Psoas muscle (tissue), 8 donors: ENCODE measurements around the gene UXS1. TPM values are rescaled to one million over a fixed set of nuclear protein-coding genes. Genes with fewer than 3 reads are reported as not detected.

Experiments used
- ATAC-seq, 4 donors: fragments of 200-7000 bp; cut with Tn5 transposase; one replicate each; pipeline ENCODE4 v1.9.1; 2020; ENCODE audit warnings: moderate library complexity in 3 of 4, mild to moderate bottlenecking in 2 of 4
- DNase-seq, 2 donors: peaks; one replicate each; pipeline ENCODE4 v3.0.0-alpha.2; 2020
- H3K27ac ChIP-seq: fragments of 200-600 bp; one replicate; pipeline ENCODE4 v1.8.0; 2022
- H3K27me3 ChIP-seq, 3 donors: fragments of 200-600 bp in 1 of 3; one replicate each; pipeline versions ENCODE4 v1.6.1 to v1.8.0; 2013 to 2022; ENCODE audit warnings: low read length in 2 of 3, mild to moderate bottlenecking in 2 of 3, moderate library complexity in 1 of 3; ENCODE audit not compliant: insufficient read depth in 3 of 3
- H3K36me3 ChIP-seq, 2 donors: fragments of 200-600 bp in 1 of 2; one replicate each; pipeline versions ENCODE4 v1.6.1 to v1.8.0; 2013 to 2022; ENCODE audit warnings: low read depth in 1 of 2, mild to moderate bottlenecking in 1 of 2, moderate library complexity in 1 of 2; ENCODE audit not compliant: insufficient read depth in 1 of 2
- H3K4me1 ChIP-seq: fragments of 200-600 bp; one replicate; pipeline ENCODE4 v1.8.0; 2022
- H3K4me3 ChIP-seq: fragments of 200-600 bp; one replicate; pipeline ENCODE4 v1.8.0; 2022; ENCODE audit warnings: mild to moderate bottlenecking
- H3K9me3 ChIP-seq: fragments of 200-600 bp; one replicate; pipeline ENCODE4 v1.8.0; 2022
- WGBS, 3 donors: extraction: QIAGEN DNeasy Blood & Tissue Kit; methylation state at CpG; one replicate each; pipeline versions ENCODE4 v1.1.6 to v1.1.7; 2013; 5-methylcytosine and 5-hydroxymethylcytosine counted together
- intact Hi-C, 2 donors: fragments of 100-400 bp; cut with DNase I; formaldehyde crosslinking; loops; one replicate each; pipeline versions ENCODE4 v1.11.0 to v1.14.2; 2022
- polyA plus RNA-seq, 3 donors: library from polyadenylated mRNA; stranded (reverse); fragments of 200-250 nt; gene quantifications; one replicate each; pipeline ENCODE4 v1.2.3, GENCODE V29; 2013
- total RNA-seq, 4 donors: library from RNA; stranded (reverse); fragmentation: NEBNext Ultra II Directional in 2 of 4; extraction: Animal tissue kit (Norgen Biotek cat#: 25700) in 2 of 4; gene quantifications; one replicate each; pipeline versions ENCODE4 v1.2.1 to v1.2.4, GENCODE V29; 2021 to 2023
- TF ChIP-seq, protein P1 (sequence below): fragments of 200-600 bp; IDR thresholded peaks from one replicate; pipeline ENCODE4 v1.8.0; 2022; ENCODE audit warnings: antibody characterized with exemption
- donor health status: healthy with polysubstance abuse.
- donor health status: DM: no; HTN: no; CAD: no; lungs with moderate emphysema.
- donor health status: Bipolar disorder and iron deficiency.
- donor health status: healthy.
- donor health status: DM: yes; HTN: yes; CAD: no.
- donor health status: DM: no; HTN: no; CAD: no.
- donor health status: DM: no; HTN: no; CAD: no.
- donor health status: DM: yes; HTN: yes; CAD: no.

Gene UXS1
- total and polyA plus RNA-seq, 7 donors, result 12.2 to 36.0 (median 22.5) TPM

DNA sequence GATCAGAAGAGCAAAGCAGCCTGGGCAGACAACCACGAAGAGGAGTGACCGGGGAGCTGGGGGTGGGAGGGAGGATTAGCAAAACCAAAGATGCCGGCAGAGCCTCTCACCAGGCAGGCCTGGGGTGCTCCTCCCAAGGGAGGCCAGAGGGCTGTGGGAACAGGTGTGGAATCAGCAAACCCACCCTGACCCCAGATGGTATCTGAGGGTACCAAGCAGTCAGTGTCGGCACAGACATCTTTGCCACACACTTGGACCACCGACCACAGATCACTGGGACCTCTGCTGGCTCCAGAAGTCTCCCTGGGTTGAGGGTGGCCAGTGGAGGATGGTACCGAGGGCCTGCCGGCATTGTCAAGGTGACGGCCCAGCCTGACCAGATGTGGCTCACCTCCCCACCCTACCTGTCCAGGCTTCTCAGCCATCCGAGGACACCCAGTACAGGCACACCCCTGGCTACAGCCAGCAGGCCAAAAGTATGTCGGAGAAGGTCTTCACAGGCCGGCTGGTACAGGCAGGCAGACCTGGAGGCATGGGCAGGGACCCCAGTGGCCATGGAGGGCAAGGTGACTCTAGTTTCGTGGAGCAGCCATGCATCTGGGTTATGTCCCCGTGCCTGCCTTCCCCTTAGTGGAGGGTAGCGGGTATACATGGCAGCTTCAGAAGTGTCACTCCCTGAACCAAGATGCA is 82.1 kb downstream of the UXS1 start:
- DNase-seq (no peak), ATAC-seq (no peak)
- H3K27ac ChIP-seq, result no peak overlapping the region
- no peaks in the 10 kb centered on the region for H3K9me3 ChIP-seq
- intact Hi-C loops, result no loop called here
- 93 to 96% (median 95%) methylated on average over 14 of the region's 14 CpGs for WGBS, 3 donors
- H3K4me1 ChIP-seq, result peaks cover 36% of the 10 kb centered on the region
- TF ChIP-seq, protein P1, sequence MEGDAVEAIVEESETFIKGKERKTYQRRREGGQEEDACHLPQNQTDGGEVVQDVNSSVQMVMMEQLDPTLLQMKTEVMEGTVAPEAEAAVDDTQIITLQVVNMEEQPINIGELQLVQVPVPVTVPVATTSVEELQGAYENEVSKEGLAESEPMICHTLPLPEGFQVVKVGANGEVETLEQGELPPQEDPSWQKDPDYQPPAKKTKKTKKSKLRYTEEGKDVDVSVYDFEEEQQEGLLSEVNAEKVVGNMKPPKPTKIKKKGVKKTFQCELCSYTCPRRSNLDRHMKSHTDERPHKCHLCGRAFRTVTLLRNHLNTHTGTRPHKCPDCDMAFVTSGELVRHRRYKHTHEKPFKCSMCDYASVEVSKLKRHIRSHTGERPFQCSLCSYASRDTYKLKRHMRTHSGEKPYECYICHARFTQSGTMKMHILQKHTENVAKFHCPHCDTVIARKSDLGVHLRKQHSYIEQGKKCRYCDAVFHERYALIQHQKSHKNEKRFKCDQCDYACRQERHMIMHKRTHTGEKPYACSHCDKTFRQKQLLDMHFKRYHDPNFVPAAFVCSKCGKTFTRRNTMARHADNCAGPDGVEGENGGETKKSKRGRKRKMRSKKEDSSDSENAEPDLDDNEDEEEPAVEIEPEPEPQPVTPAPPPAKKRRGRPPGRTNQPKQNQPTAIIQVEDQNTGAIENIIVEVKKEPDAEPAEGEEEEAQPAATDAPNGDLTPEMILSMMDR, result no peak
- peaks cover 0 to 28% of the 10 kb centered on the region in 2 donors for H3K36me3 ChIP-seq
- H3K4me3 ChIP-seq, result no peak overlapping the region
- H3K27me3 ChIP-seq, result no peaks in the 10 kb centered on the region

DNA sequence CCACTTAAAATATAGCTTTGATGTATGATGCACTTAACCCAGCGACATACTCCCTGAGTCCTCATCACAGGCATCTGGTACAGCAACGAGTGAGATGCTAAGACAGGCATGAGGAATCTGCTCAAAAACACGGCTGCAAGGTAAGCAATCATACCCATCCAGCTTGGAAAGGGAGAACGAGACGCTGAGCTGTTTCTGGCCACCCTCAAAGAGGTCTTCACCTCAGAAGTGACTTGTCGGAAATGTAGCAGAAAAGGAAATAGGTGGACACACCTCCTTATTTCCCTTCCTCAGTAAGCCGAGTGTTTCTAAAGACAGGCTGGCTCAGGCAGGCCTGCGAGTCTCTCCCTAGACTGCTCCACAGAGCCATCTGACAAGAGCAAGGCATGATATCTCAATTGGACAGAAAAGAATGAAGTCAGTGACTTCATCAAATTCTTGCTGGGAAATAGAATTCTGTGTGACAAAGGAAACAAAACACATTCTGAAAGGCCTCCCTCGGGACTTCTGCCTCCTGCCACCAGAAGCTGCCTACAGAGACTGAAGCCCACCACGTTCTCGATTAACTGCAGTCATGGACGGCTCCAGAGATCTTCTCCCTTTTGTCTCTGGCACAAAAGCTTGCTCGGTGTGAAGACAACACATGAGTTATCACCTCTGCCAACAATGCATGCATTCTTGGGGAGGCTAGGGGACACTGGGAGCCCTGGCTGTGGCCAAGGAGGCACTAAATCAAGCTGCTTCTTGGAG is 84.3 kb downstream of the UXS1 start:
- TF ChIP-seq, protein P1, result no peak
- no peak overlapping the region for H3K4me3 ChIP-seq
- H3K9me3 ChIP-seq, result no peaks in the 10 kb centered on the region
- peaks cover 21% of the 10 kb centered on the region for H3K4me1 ChIP-seq
- intact Hi-C loops, result loop anchor here in 1 of 2 donors (5.0 kb wide), 2 partner anchors 82 to 357 kb away; partner anchors contain the start of genes RGPD3 and UXS1
- DNase-seq (no peak), ATAC-seq (no peak)
- H3K27ac ChIP-seq, result no peak overlapping the region
- peaks cover 0 to 28% of the 10 kb centered on the region in 2 donors for H3K36me3 ChIP-seq
- 64 to 66% (median 65%) methylated on average over 13 of the region's 13 CpGs for WGBS, 3 donors
- no peaks in the 10 kb centered on the region for H3K27me3 ChIP-seq

DNA sequence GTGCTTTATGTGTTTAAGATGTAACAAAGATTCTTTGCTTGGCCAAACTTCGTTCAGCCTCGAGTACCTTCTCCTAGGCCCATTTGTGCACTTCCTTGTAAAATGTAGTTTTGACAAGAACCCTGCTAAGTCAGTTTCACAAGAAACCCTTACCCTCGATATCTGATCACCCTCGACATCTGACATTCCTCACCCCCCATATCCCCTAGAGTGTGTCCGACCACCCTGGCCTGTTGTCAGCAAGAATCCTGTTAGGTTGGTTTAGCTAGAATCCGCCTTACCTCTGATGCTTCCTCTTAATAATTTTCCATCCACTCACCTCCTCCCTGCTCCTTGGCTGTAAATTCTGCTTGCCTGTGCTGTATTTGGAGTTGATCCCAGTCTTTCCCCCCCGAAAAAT is 85.3 kb downstream of the UXS1 start:
- Histone ChIP-seq H3K4me1 (peaks cover 20% of the 10 kb centered on the region), H3K36me3 (peaks cover 0 to 28% of the 10 kb centered on the region in 2 donors), H3K9me3 (no peaks in the 10 kb centered on the region), H3K4me3 (no peak overlapping the region), H3K27me3 (no peaks in the 10 kb centered on the region), H3K27ac (no peak overlapping the region)
- DNase-seq, result no peak
- intact Hi-C loops, result loop anchor here in 1 of 2 donors (5.0 kb wide), 2 partner anchors 84 to 359 kb away; partner anchors contain the start of genes RGPD3 and UXS1
- TF ChIP-seq, protein P1, result no peak
- 84 to 89% (median 87%) methylated on average over 7 of the region's 7 CpGs for WGBS, 3 donors
- no peak for ATAC-seq

DNA sequence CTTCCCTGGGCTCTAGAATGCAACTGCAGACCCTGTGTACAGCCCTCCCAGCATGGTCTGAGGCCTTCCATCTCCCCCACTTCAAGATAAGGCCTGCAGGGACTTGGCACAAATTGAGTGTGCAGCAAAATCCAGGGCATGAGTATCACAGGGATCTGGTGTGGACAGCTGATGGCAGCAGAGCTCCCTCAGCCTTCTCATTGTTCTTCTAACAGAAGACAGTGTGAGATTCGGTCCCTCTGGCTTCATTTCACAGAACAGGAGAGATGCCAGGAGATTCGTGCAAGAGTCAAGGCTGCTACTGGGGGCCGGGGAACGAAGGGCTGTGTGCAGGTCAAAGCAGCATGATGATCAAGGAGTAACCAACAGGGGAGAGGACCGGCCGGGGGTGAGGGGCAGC is 85.8 kb downstream of the UXS1 start:
- intact Hi-C loops, result loop anchor here in 1 of 2 donors (5.0 kb wide), 2 partner anchors 84 to 359 kb away; partner anchors contain the start of genes RGPD3 and UXS1
- Histone ChIP-seq H3K4me3 (no peak overlapping the region), H3K9me3 (no peaks in the 10 kb centered on the region), H3K27ac (peak overlapping the region; percentile 42), H3K27me3 (no peaks in the 10 kb centered on the region), H3K36me3 (peaks cover 0 to 28% of the 10 kb centered on the region in 2 donors), H3K4me1 (peaks cover 20% of the 10 kb centered on the region)
- TF ChIP-seq, protein P1, result no peak
- ATAC-seq, result peak; percentile 21 to 54 (median 42)
- WGBS, 3 donors, result 50 to 61% (median 56%) methylated on average over 6 of the region's 6 CpGs
- no peak for DNase-seq
